Astrocyte (in vitro differentiated cells and primary cell): ENCODE data around the gene ALPP.

ENCODE experiments used
- CTCF ChIP-seq: IDR thresholded peaks from 2 replicates; pipeline ENCODE4 v1.5.1; 2011; ENCODE audit warnings: low read depth, mild to moderate bottlenecking, inconsistent platforms, low read length, moderate library complexity; ENCODE audit not compliant: insufficient read depth
- EZH2 ChIP-seq: IDR thresholded peaks from 2 replicates; pipeline ENCODE4 v1.6.1; 2012; ENCODE audit warnings: mild to moderate bottlenecking, low read length, inconsistent platforms; ENCODE audit not compliant: insufficient read depth

- no peak for TF ChIP-seq CTCF
- no peak for TF ChIP-seq EZH2
These were observed 14.6 kb upstream of the ALPP start for GRCh38 chr2:232363784-232364615.
